Astrocyte of the spinal cord (primary cell): ENCODE data around the gene SUPT7L.

ENCODE experiments used
- DNase-seq: peaks from one replicate; pipeline ENCODE4 v3.0.0; 2011; ENCODE audit warnings: low read depth, low spot score
- H3K4me3 ChIP-seq: 2 replicates; pipeline ENCODE4 v1.5.1; 2011; ENCODE audit warnings: low read depth, mild to moderate bottlenecking, low read length, moderate library complexity
- CTCF ChIP-seq: IDR thresholded peaks from 2 replicates; pipeline ENCODE4 v1.5.1; 2012; ENCODE audit warnings: low read depth, mild to moderate bottlenecking, low read length, inconsistent platforms
- in situ Hi-C: cut with HindIII; loops from 2 replicates; pipeline ENCODE4 v1.10.0; 2017; ENCODE audit warnings: low sequenced_read_pairs

The SUPT7L gene

GRCh38 chr2:27663285-27664153 is at the start of gene SUPT7L, which contains the start of gene SLC4A1AP:
Gene SUPT7L, minus strand, starts transcription at chr2:27663614. Its CDS starts 1,422 bp downstream, at chr2:27662192.
Gene SLC4A1AP, plus strand, starts transcription at chr2:27663889. Its CDS starts 26 bp downstream, at chr2:27663915.
- peak within 1 kb of the TSS; percentile 89 for H3K4me3 ChIP-seq
- peak; percentile 90 for DNase-seq
- no peak for TF ChIP-seq CTCF
- in situ Hi-C loops: no loop called here

- in situ Hi-C loops: no loop called here
- H3K4me3 ChIP-seq: no peak overlapping the region
- DNase-seq: no peak
- no peak for TF ChIP-seq CTCF
These were observed 49.8 kb upstream of the SUPT7L start for GRCh38 chr2:27713201-27713600.

GRCh38 chr2:27712522-27712921 is 49.1 kb upstream of the SUPT7L start:
- in situ Hi-C loops: no loop called here
- TF ChIP-seq CTCF: no peak
- no peak overlapping the region for H3K4me3 ChIP-seq
- no peak for DNase-seq

- H3K4me3 ChIP-seq: no peak overlapping the region
- in situ Hi-C loops: no loop called here
- no peak for DNase-seq
- no peak for TF ChIP-seq CTCF
These were observed 48.4 kb upstream of the SUPT7L start for GRCh38 chr2:27711804-27712203.

- peak; percentile 23 for DNase-seq
- TF ChIP-seq CTCF: no peak
- H3K4me3 ChIP-seq: no peak overlapping the region
- in situ Hi-C loops: no loop called here
These were observed 47.4 kb upstream of the SUPT7L start for GRCh38 chr2:27710640-27711430.

- no peak for DNase-seq
- no peak overlapping the region for H3K4me3 ChIP-seq
- in situ Hi-C loops: no loop called here
- TF ChIP-seq CTCF: no peak
These were observed 46.7 kb upstream of the SUPT7L start for GRCh38 chr2:27709960-27710575.
